Measurements from ENCODE around the gene PTPRD.

Gene PTPRD

GRCh38 chr9:10026443-10026984 lies 586.3 kb downstream of the PTPRD start:
- no peak for TF ChIP-seq CTCF (IDR thresholded peaks at IDR 0.05; ENCODE audit: low read depth, low read length)

GRCh38 chr9:10015755-10016154 lies 597.0 kb downstream of the PTPRD start:
- no peak overlapping the region for H3K4me3 ChIP-seq (ENCODE audit: low read depth, low read length)
- TF ChIP-seq CTCF (IDR thresholded peaks at IDR 0.05; ENCODE audit: low read depth, low read length), result no peak

More at GRCh38 chr9:10026443-10026984, 586.3 kb downstream of the PTPRD start:
- H3K4me3 ChIP-seq (ENCODE audit: low read depth, low read length), result no peak overlapping the region

- no peak for TF ChIP-seq CTCF (IDR thresholded peaks at IDR 0.05; ENCODE audit: low read depth, low read length)
Observed at GRCh38 chr9:10014889-10015288, 597.9 kb downstream of the PTPRD start.

GRCh38 chr9:10009401-10009800 lies 603.4 kb downstream of the PTPRD start:
- no peak overlapping the region for H3K4me3 ChIP-seq (ENCODE audit: low read depth, low read length)
- TF ChIP-seq CTCF (IDR thresholded peaks at IDR 0.05; ENCODE audit: low read depth, low read length), result no peak

More at GRCh38 chr9:10014889-10015288, 597.9 kb downstream of the PTPRD start:
- H3K4me3 ChIP-seq (ENCODE audit: low read depth, low read length), result no peak overlapping the region

GRCh38 chr9:10008101-10008799 lies 604.6 kb downstream of the PTPRD start:
- H3K4me3 ChIP-seq (ENCODE audit: low read depth, low read length), result no peak overlapping the region
- TF ChIP-seq CTCF (IDR thresholded peaks at IDR 0.05; ENCODE audit: low read depth, low read length), result no peak

GRCh38 chr9:10007356-10007755 lies 605.4 kb downstream of the PTPRD start:
- TF ChIP-seq CTCF (IDR thresholded peaks at IDR 0.05; ENCODE audit: low read depth, low read length), result no peak
- H3K4me3 ChIP-seq (ENCODE audit: low read depth, low read length), result no peak overlapping the region

- TF ChIP-seq CTCF (IDR thresholded peaks at IDR 0.05; ENCODE audit: low read depth, low read length), result no peak
- no peak overlapping the region for H3K4me3 ChIP-seq (ENCODE audit: low read depth, low read length)
Observed at GRCh38 chr9:10005206-10005605, 607.6 kb downstream of the PTPRD start.
